GM21390 (cell line): Measurements from ENCODE around the gene ATR.
"Not testable (repeated sequence)": the region's sequence is repeated elsewhere in the genome, so short reads cannot be mapped to it uniquely, and the experiment has no call there.

ENCODE experiments used
- ATAC-seq: cut with Tn5 transposase; IDR thresholded peaks from one replicate; pipeline ENCODE4 v1.9.1; 2021; ENCODE audit not compliant: unreplicated experiment

ATR gene

DNA sequence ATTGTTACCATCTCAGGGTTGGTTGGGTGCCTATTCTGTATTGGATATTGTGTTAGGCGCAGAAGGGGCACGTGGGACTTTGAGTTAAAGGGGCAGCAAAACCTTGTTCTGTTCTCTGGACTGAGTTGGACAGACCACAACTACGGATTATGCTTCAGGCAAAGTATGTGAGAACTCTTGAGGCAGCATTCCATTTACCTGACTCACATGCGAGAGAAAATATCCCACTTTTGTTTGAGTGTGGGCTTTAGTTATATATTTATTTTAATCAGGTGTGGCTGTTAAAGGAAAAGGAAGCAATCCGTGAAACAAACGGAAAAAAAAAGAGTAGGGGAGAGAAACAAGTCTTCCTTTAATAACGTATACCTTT is 17.0 kb upstream of the ATR start:
- ATAC-seq, result no peak

DNA sequence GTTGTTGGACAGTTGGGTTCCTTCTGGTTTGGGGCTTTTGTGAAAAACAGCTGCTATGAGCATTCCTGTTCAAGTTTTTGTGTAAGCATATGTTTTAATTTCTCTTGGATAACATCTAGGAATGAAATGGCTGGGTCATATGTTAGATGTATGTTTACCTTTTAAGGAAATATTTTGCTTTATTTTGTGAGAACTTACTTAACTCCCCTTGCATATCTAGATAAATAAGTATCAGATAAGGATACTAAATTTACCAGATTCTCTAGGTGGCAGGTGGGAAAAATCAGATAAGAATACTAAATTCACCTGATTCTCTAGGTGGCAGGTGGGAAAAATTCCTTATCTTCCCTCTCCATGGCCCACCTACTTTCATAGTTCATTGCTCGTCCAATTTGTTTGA is 16.6 kb upstream of the ATR start:
- no peak for ATAC-seq

DNA sequence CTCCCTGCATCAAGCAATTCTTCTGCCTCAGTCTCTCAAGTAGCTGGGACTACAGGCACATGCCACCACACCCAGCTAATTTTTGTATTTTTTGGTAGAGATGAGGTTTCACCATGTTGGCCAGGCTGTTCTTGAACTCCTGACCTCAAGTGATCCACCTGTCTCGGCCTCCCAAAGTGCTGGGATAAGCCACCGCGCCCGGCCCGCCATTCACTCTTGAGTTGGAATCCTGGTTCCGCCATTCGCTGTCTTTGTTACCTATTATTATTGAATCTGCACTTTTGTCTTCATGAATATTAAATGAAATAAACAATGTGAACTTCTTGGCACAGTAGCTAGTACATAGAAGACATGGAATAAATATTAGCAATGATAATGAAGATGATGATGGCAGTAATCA is 13.7 kb upstream of the ATR start:
- not testable (repeated sequence) for ATAC-seq

DNA sequence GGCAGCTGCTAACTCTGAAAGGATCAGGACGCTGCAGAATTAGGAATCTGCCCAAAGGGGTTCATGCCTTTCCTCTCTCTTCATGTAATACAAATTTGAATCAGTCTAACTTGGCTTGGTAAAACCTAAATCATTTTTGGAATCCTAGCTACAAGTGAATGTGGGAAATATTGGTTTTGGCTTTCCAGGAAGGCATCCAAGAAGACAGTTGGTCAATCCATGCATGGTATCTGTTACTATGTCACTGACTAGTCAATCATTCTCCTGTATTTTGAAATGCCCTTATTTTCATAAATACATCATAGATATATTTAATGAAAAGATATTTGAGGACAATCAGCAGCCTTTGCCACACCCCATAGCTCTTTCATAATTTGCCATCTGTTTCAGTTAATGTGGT is 10.2 kb upstream of the ATR start:
- no peak for ATAC-seq

DNA sequence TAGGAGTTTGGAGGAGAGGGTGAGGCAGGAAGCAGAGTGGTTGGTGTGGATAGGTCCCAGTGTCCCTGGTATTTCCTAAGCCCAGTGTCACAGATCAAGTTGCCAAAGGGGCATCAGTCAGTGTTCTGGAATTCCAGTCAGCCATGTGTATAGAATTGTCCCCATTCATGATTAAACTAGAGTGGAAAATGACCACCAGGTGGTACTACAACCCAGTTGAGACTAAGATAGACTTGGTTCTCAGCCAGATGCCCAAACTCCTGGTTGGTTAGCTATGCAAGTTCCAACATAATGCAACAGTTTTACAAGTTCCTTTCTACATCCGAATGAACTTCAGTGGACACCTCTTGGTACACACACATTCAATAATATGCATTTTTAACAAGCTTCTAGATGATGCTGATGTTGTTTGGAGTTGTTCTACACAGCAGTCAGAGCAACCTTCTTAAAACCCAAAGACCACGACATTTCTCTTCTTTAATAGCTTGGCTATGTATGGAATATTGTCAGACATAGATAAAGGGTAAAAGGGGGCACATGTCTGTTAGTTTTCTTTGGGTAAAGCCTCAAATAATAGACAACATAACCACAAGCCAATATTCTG is 8.4 kb upstream of the ATR start:
- ATAC-seq, result no peak

DNA sequence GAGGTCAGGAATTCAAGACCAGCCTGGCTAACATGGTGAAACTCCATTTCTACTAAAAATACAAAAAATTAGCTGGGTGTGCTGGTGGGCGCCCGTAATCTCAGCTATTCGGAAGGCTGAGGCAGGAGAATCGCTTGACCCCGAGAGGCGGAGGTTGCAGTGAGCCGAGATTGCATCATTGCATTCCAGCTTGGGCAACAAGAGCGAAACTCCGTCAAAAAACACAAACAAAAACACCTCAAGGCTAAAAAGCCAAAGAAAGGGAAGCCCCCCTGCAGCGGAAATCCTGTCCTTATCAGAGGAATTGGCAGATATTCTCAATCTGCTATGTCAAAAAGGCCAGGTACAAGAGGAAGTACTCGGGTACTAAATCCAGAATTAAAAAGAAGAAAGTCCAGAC is 2.5 kb upstream of the ATR start:
- not testable (repeated sequence) for ATAC-seq

DNA sequence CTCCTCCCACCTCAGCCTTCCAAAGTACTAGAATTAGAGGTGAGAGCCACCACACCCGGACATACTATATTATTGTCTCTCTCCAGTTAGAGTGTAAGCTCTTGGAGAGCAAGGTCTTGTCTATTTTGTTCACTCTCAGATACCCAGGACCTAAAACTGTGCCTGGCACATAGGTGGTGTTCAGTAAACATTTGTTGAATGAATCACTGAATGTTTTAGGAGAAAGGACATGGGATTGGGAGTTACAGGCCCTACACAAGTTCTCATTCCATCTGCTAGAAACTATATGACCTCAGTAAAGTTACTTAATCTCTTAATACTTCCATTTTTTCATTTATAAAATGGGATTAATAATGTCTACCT is 1.5 kb upstream of the ATR start:
- no peak for ATAC-seq

DNA sequence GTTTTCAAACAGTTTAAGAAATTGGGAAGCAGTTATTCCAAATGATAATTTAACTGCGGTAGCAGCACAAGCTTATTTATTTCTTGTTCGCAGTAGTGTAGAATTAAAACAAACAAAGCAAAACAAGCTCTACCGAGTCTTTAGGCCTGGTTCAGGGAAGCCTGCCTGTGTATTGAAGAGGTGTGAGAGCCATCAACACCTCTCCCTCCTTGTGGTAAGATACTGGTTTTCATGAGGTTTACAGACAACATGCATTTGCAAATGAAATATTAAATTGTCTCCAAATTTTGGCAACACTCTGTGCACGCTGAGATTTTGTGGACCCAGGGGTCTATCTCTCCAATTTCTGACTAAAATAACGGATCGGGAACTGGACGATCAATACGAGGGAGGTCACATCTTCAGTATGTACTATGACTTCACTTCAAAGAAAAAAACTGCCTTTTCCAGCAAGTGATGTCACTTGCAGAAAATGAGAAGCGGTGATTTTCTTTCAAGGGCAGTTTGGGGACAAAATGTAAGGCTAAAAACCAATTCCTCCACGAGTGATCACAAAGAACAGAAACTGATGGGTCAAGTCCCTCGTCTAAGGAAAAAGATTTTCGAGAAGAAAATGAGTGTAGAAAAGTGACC is 721 bp downstream of the ATR start:
- ATAC-seq, result no peak

DNA sequence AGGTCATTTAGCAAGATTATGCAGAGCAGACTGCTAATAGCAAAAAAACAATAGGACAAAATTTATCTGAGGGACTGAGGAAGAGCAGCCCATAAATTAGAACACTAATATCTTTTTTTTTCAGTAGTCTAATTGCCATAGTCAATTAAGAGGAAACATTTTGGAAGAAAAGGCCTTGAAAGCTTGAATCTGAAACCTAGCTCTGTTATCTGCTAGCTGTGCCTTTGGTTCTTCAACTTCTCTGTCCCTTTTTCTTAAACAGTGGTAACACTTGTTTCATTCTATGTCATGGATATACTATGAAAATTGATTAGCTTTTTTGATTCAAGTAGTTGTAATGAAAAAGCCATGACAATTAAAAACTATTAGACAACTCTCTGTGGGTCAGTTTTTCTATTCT is 1.7 kb downstream of the ATR start:
- ATAC-seq, result no peak

DNA sequence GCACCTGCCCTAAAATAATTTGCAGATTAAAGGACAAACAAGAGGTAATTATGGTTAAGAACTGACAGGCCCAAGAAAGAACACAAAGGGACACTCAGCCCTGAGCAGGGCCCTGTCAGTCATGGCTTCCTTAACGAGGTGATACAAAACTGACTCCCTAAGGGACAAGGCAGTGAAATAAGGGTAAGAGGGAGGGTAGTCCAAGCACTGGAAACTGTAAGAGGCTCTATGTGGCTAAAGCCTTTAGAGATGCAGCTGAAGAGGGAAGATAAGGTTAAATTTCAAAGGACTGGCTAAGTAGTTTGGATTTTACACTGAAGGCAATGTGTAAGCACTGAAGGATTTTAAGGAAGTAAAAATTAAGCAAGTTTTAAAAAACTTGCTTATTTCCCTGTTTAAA is 3.9 kb downstream of the ATR start:
- ATAC-seq, result no peak

DNA sequence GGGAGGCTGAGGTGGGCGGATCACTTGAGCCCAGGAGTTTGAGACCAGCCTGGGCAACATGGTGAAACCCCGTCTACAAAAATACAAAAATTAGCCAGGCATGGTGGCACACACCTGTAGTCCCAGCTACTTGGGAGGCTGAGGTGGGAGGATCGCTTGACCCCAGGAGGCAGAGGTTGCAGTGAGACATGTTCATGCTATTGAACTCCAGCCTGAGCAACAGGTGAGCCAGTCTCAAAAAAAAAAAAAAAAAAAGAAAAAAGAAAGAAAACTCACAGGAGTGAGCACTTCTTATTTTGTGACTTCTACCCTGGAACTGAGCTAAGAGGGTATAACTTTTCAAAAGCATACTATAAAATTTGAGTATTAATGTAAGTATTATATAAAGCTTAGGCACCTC is 4.3 kb downstream of the ATR start:
- not testable (repeated sequence) for ATAC-seq

DNA sequence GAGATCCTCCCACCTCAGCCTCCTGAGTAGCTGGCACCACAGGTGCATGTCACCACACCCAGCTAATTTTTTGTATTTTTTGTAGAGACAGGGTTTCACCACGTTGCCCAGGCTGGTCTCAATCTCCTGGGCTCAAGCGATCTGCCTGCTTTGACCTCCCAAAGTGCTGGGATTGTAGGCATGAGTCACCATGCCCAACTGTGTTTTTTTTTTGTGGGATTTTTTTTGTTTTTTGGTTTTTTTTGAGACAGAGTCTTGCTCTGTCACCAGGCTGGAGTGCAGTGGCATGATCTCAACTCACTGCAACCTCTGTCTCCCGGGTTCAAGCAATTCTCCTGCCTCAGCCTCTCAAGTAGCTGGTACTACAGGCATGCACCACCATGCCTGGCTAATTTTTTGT is 9.1 kb downstream of the ATR start:
- ATAC-seq, result not testable (repeated sequence)

DNA sequence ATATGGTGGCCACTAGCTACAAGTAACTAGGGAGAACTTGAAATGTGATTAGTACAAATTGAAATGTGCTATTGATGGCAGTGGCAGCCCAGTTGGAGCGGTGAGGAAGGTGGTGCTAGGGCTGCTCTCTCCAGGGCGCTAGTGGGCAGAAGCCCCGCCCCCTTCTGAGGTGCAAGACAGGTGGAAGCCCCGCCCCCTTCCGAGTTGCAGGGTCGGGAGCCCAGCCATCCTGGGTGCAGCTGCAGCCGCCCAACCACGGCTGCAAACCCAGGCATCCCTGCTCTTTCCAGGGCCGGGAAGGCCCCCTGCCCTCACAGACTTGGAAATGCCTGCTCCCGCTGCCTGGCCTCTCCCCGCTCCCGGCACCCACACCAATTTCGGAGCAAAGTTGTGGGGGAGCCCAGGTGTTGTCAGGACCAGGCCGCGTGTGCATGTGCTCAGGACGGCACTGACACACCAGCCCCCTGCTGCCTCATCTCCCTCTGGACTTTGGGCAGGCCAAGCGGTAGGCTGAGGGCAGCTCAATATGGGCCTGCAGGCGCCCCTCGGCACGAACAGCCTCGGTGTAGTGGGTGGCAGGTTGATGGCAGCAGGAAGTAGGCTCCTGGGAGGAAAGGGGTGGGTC is 10.0 kb downstream of the ATR start:
- ATAC-seq, result no peak

DNA sequence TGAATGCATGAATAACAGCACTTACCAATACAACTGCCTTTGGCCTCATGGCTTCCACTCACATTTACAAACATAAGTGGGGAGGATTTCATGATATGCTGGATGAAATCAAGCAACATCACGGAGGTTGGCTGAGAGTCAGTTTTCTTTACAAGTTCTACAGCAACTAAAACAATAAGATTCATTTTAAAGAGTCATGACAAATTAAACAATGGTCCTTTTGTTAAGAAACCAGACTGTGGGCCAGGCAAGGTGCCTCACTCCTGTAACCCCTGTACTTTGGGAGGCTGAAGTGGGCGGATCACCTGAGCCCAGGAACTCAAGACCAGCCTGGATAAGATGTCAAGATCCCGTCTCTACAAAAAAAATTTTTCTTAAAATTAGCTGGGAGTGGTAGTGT is 12.4 kb downstream of the ATR start:
- ATAC-seq, result no peak

DNA sequence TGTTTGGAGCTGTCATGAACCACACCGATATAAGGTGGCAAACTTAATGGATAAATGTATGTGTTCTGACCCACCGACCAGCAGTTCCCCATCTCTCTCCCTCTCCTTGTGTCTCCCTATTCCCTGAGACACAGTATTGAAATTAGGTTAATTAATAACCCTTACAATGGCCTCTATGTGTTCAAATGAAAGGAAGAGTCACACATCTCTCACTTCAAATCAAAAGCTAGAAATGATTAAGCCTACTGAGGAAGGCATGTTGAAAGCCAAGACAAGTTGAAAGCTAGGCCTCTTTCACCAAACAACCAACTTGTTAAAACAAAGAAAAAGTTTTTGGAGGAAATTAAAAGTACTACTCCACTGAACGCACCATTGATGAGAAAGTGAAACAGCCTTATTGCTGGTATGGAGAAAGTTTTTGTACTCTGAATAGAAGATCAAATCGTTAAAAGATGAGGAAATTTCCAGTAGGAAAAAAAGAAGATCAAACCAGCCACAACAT is 15.0 kb downstream of the ATR start:
- ATAC-seq, result no peak

DNA sequence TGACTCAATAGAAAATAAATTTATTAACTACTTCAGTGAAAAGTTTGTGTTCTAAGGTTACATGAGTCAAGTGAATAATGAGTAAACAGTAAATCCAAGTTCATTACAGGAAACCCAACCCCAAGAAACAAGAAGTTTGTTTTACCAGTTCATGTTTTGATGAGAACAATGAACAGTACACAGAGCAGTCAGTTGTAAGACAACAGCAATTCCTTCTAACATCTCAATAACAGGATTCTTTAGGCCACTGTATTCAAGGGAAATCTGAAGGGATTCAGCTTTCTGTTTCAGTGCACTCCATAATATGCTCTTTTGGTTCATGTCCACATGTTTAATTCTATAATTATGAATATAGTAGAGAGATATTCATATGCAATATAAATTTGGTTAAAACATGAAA is 18.4 kb downstream of the ATR start:
- ATAC-seq, result no peak

DNA sequence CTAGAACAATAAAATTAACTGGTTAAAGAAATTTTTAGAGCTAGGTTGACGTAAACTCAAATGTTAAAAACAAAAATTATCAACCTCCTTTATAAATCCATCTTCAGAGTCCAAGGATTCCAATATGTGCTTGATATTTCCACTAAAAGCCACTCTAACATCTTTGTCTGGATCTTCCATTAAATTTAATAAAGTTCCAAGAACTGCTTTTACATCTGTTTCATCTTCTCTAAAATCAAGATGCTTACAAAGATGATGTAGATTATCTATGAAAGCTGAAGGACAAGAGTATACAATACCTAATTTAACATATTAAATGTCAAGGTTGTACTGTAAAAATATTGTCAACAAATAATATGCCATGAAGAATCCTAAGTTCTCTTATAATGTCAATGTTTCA is 24.8 kb downstream of the ATR start:
- no peak for ATAC-seq

DNA sequence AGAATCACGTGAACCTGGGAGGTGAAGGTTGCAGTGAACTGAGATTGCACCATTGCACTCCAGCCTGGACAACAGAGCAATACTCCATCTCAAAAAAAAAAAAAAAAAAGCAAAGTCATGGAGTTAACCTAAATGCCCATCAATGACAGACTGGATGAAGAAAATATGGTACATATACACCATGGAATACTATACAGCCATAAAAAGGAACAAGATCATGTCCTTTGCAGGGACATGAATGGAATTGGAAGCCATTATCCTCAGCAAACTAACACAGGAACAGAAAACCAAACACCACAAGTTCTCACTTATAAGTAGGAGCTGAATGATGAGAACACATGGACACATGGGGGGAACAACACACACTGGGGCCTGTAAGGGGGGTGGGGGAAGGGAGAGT is 26.0 kb downstream of the ATR start:
- not testable (repeated sequence) for ATAC-seq

DNA sequence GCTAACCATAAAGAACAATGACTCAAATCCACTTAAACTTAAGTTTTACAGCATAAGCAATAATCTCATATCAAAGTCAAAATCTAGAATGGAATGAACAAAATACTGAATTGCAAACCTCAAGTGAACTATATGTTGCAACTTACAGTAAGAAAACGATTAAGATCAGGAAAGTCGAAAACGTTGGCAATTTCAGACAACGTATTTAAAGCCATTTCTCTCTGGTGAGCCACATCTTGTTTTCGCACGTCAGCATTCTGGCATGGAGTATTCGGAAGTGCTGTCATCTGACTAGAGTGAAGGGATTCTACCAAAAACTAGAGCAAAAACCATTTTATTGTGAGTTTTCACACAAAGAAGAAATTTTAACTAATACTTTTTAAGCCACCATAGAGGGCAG is 28.5 kb downstream of the ATR start:
- ATAC-seq, result no peak

DNA sequence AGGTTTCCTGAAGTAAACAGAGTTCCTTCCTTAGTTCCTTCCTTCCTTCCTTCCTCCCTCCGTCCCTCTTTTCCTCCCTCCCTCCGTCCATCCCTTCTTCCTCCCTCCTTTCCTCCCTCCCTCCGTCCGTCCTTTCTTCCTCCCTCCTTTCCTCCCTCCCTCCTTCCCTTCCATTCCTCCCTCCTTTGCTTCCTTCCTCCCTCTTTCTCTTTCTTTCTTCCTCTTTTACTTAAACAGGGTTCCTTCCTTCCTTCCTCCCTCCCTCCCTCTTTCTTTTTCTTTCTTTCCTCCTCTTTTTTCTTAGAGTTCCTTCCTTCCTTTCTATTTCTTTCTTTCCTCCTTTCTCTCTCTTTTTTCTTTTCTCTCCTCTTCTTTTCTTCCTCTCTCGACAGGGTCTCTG is 35.2 kb downstream of the ATR start:
- ATAC-seq, result no peak

DNA sequence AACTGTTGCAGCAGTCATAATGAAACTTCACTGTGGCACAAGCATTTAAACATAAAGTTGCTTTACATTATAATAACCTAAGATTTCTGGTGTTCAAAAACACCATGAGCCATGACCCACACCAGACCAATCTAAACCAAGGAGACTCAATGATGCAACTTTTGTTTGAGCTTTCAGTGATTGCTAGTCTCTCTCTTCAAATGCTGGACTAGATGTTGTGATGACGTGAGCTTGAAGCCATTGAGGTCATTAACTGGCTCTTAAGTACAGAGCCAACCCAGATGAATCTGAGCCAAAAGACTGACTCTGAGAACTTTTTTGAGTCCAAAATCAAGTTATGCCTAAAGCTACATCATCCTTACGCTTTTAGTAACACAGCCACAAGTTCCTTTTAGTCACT is 36.5 kb downstream of the ATR start:
- ATAC-seq, result no peak

DNA sequence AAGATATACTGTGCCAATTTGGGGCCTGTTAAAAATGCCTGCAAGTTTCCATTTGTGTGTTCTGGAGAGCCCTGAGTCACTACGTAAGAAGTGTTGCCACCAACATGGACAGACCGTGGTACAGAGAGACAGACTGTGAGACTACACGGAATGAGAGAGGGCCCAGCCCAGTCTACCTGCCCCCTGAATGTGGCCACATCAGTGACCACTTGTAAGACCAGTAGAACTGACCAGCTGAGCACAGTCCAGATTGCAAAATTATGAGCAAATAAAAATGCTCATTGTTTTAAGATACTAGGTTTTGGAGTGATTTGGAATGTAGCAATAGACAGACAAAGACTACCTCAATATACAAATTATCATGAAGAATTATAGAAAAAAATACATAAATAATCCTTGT is 42.0 kb downstream of the ATR start:
- no peak for ATAC-seq

DNA sequence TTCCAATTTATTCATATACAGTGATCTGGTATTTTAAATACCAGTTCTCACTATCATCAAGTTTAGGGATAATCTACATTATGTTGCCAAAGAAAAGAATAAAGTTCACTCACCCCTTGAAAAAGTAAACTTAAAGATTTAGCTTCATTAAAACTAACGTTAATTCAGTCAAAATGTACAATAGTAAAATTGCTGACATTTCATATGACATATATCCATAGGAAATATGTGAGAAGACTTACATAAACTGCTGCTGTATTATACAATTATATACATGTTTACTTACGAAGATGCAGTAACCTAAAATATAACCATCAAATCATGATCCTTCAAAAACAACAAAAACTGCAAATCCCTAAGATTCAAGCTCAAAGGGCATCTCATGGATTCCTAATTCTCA is 44.0 kb downstream of the ATR start:
- no peak for ATAC-seq
